SK-N-MC (cell line): ENCODE measurements around the gene SLITRK1.

Experiments used
- EZH2 ChIP-seq: fragments of 200-600 bp; sonication (generic); IDR thresholded peaks from one replicate; pipeline ENCODE4 v1.6.1; 2017; ENCODE audit warnings: antibody characterized with exemption
- FOXP2 ChIP-seq: optimal IDR thresholded peaks from 2 replicates; pipeline ENCODE3; 2011; ENCODE audit warnings: mild to moderate bottlenecking, moderate library complexity; ENCODE audit not compliant: insufficient read depth; ENCODE audit errors: extremely low read length, control extremely low read depth
- POLR2AphosphoS5 ChIP-seq: IDR thresholded peaks from 2 replicates; pipeline ENCODE4 v1.6.1; 2012; ENCODE audit warnings: mild to moderate bottlenecking, low read depth, low read length, borderline replicate concordance

DNA sequence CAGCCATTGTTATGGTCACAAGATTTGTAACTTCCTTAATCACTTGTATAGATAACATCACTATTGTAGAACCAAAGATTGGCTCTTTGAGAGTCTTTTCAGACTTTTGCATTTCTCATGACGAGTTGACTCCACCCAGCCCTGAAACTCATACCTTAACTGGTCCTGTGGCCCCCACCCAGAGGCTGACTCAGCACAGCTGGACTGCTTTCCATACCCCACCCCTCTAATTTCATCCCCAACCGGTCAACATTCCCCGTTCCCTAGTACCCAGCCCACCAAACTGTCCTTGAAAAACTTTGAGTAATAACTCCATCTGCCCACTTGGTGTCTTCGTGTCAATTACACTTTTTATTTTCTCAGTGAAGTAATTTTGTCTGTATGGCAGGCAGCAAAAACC lies 32.1 kb upstream of the SLITRK1 start:
- TF ChIP-seq POLR2AphosphoS5 (no peak), EZH2 (no peak), FOXP2 (no peak)
